ENCODE results near the gene DHX57. TPM values are rescaled to one million over a fixed set of nuclear protein-coding genes. Genes with fewer than 3 reads are reported as not detected.

Gene DHX57, protein sequence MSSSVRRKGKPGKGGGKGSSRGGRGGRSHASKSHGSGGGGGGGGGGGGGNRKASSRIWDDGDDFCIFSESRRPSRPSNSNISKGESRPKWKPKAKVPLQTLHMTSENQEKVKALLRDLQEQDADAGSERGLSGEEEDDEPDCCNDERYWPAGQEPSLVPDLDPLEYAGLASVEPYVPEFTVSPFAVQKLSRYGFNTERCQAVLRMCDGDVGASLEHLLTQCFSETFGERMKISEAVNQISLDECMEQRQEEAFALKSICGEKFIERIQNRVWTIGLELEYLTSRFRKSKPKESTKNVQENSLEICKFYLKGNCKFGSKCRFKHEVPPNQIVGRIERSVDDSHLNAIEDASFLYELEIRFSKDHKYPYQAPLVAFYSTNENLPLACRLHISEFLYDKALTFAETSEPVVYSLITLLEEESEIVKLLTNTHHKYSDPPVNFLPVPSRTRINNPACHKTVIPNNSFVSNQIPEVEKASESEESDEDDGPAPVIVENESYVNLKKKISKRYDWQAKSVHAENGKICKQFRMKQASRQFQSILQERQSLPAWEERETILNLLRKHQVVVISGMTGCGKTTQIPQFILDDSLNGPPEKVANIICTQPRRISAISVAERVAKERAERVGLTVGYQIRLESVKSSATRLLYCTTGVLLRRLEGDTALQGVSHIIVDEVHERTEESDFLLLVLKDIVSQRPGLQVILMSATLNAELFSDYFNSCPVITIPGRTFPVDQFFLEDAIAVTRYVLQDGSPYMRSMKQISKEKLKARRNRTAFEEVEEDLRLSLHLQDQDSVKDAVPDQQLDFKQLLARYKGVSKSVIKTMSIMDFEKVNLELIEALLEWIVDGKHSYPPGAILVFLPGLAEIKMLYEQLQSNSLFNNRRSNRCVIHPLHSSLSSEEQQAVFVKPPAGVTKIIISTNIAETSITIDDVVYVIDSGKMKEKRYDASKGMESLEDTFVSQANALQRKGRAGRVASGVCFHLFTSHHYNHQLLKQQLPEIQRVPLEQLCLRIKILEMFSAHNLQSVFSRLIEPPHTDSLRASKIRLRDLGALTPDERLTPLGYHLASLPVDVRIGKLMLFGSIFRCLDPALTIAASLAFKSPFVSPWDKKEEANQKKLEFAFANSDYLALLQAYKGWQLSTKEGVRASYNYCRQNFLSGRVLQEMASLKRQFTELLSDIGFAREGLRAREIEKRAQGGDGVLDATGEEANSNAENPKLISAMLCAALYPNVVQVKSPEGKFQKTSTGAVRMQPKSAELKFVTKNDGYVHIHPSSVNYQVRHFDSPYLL (N-terminal part only)
- 10 to 100 TPM; 11.9 to 50.4 TPM for total RNA-seq

- TF ChIP-seq, protein P1, sequence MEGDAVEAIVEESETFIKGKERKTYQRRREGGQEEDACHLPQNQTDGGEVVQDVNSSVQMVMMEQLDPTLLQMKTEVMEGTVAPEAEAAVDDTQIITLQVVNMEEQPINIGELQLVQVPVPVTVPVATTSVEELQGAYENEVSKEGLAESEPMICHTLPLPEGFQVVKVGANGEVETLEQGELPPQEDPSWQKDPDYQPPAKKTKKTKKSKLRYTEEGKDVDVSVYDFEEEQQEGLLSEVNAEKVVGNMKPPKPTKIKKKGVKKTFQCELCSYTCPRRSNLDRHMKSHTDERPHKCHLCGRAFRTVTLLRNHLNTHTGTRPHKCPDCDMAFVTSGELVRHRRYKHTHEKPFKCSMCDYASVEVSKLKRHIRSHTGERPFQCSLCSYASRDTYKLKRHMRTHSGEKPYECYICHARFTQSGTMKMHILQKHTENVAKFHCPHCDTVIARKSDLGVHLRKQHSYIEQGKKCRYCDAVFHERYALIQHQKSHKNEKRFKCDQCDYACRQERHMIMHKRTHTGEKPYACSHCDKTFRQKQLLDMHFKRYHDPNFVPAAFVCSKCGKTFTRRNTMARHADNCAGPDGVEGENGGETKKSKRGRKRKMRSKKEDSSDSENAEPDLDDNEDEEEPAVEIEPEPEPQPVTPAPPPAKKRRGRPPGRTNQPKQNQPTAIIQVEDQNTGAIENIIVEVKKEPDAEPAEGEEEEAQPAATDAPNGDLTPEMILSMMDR (IDR thresholded peaks at IDR 0.05) = no peak
- DNase-seq (ENCODE audit: low spot score) (peak; percentile 67), ATAC-seq (ENCODE audit: insufficient number of reproducible peaks, low FRiP score, low read depth) (peak; percentile 74)
- H3K9me3 ChIP-seq = no peaks in the 10 kb centered on the region
- H3K27ac ChIP-seq = peak within 1 kb of the TSS; percentile 24 to 48
- peaks cover 4% of the 10 kb centered on the region for H3K36me3 ChIP-seq
- peak within 1 kb of the TSS; percentile 79 for H3K4me3 ChIP-seq
- no peaks in the 10 kb centered on the region for H3K27me3 ChIP-seq (replicated peaks; ENCODE audit: insufficient read depth)
- peaks cover 5 to 15% of the 10 kb centered on the region in 2 donors for H3K4me1 ChIP-seq (ENCODE audit: control insufficient read depth in 1 of 2, low read depth in 2 of 2)
Observed at GRCh38 chr2:38875576-38876367, at the start of gene DHX57, which contains the start of gene MORN2. TSS of gene DHX57 (minus strand) at chr2:38875934. CDS start at chr2:38868405, 7,529 bp downstream. TSS of gene MORN2 (plus strand) at chr2:38875976.

GRCh38 chr2:38922902-38923301 lies 47.2 kb upstream of the DHX57 start:
- TF ChIP-seq, protein P1 (IDR thresholded peaks at IDR 0.05) = no peak
- Histone ChIP-seq H3K9me3 (no peaks in the 10 kb centered on the region), H3K27ac (no peak overlapping the region), H3K27me3 (replicated peaks; ENCODE audit: insufficient read depth) (no peaks in the 10 kb centered on the region), H3K36me3 (no peaks in the 10 kb centered on the region), H3K4me3 (no peak overlapping the region), H3K4me1 (ENCODE audit: control insufficient read depth in 1 of 2, low read depth in 2 of 2) (no peaks in the 10 kb centered on the region)
- DNase-seq (ENCODE audit: low spot score) (no peak), ATAC-seq (ENCODE audit: insufficient number of reproducible peaks, low FRiP score, low read depth) (no peak)

GRCh38 chr2:38922389-38922788 lies 46.7 kb upstream of the DHX57 start:
- H3K9me3 ChIP-seq = no peaks in the 10 kb centered on the region
- ATAC-seq (ENCODE audit: insufficient number of reproducible peaks, low FRiP score, low read depth) (no peak), DNase-seq (ENCODE audit: low spot score) (no peak)
- no peak overlapping the region for H3K27ac ChIP-seq
- no peaks in the 10 kb centered on the region for H3K27me3 ChIP-seq (replicated peaks; ENCODE audit: insufficient read depth)
- H3K4me3 ChIP-seq = no peak overlapping the region
- TF ChIP-seq, protein P1 (IDR thresholded peaks at IDR 0.05) = no peak
- no peaks in the 10 kb centered on the region for H3K4me1 ChIP-seq (ENCODE audit: control insufficient read depth in 1 of 2, low read depth in 2 of 2)
- H3K36me3 ChIP-seq = no peaks in the 10 kb centered on the region

- no peak for ATAC-seq (ENCODE audit: insufficient number of reproducible peaks, low FRiP score, low read depth)
- H3K27me3 ChIP-seq (replicated peaks; ENCODE audit: insufficient read depth) = no peaks in the 10 kb centered on the region
Observed at GRCh38 chr2:38912619-38913018, 36.9 kb upstream of the DHX57 start.

More at GRCh38 chr2:38912619-38913018, 36.9 kb upstream of the DHX57 start:
- DNase-seq (ENCODE audit: low spot score) = no peak
- Histone ChIP-seq H3K36me3 (no peaks in the 10 kb centered on the region), H3K9me3 (no peaks in the 10 kb centered on the region), H3K4me1 (ENCODE audit: control insufficient read depth in 1 of 2, low read depth in 2 of 2) (peaks cover 0 to 9% of the 10 kb centered on the region in 2 donors), H3K4me3 (no peak overlapping the region), H3K27ac (no peak overlapping the region)
- TF ChIP-seq, protein P1 (IDR thresholded peaks at IDR 0.05) = no peak
